ENCODE results near the gene TBCD.

Gene TBCD

GRCh38 chr17:82734987-82735866 lies 16.6 kb upstream of the TBCD start, which contains the start of gene FN3K:
Gene FN3K, plus strand, starts transcription at chr17:82735615. Its CDS starts 22 bp downstream, at chr17:82735637.
- TF ChIP-seq CTCF (IDR thresholded peaks at IDR 0.05; ENCODE audit: low read length) (no peak), EZH2 (optimal IDR thresholded peaks at IDR 0.05; ENCODE audit: low read depth, low read length) (no peak), EZH2phosphoT487 (IDR thresholded peaks at IDR 0.05; ENCODE audit: low read length) (no peak)
- Histone ChIP-seq H3K79me2 (ENCODE audit: low read length) (no peaks in the 10 kb centered on the region), H3K27ac (ENCODE audit: low read length) (no peak within 1 kb of the TSS), H3K4me1 (ENCODE audit: low read length) (no peaks in the 10 kb centered on the region), H3F3A (ENCODE audit: insufficient read depth, low read length) (no peaks in the 10 kb centered on the region), H3K9ac (ENCODE audit: low read length) (no peak within 1 kb of the TSS), H2AFZ (ENCODE audit: low read length) (no peak within 1 kb of the TSS), H4K20me1 (ENCODE audit: insufficient read depth, low read length) (no peaks in the 10 kb centered on the region), H3K9me2 (replicated peaks; ENCODE audit: insufficient read depth, low read length) (no peaks in the 10 kb centered on the region), H3K4me3 (ENCODE audit: low read length) (peak within 1 kb of the TSS; percentile 27; the same call in 1 of the 2 replicates), H3K4me2 (ENCODE audit: low read depth, low read length) (peak within 1 kb of the TSS; percentile 39; the same call in 1 of the 2 replicates), H3K36me3 (replicated peaks; ENCODE audit: insufficient read depth, low read length) (no peaks in the 10 kb centered on the region), H3K27me3 (replicated peaks; ENCODE audit: insufficient read depth, low read length) (no peaks in the 10 kb centered on the region), H3K9me3 (replicated peaks; ENCODE audit: insufficient read depth, low read length) (no peaks in the 10 kb centered on the region)
- DNase-seq: no peak

GRCh38 chr17:82736511-82737185 lies 15.2 kb upstream of the TBCD start:
- Histone ChIP-seq H3K27ac (ENCODE audit: low read length) (no peak overlapping the region), H3K9me2 (replicated peaks; ENCODE audit: insufficient read depth, low read length) (no peaks in the 10 kb centered on the region), H2AFZ (ENCODE audit: low read length) (no peak overlapping the region), H3K4me1 (ENCODE audit: low read length) (no peaks in the 10 kb centered on the region), H3K27me3 (replicated peaks; ENCODE audit: insufficient read depth, low read length) (no peaks in the 10 kb centered on the region), H3K79me2 (ENCODE audit: low read length) (no peaks in the 10 kb centered on the region), H3K4me3 (ENCODE audit: low read length) (no peak overlapping the region), H3K4me2 (ENCODE audit: low read depth, low read length) (no peak overlapping the region), H3K36me3 (replicated peaks; ENCODE audit: insufficient read depth, low read length) (no peaks in the 10 kb centered on the region), H3K9ac (ENCODE audit: low read length) (no peak overlapping the region), H4K20me1 (ENCODE audit: insufficient read depth, low read length) (no peaks in the 10 kb centered on the region), H3K9me3 (replicated peaks; ENCODE audit: insufficient read depth, low read length) (no peaks in the 10 kb centered on the region), H3F3A (ENCODE audit: insufficient read depth, low read length) (no peaks in the 10 kb centered on the region)
- DNase-seq: no peak
- TF ChIP-seq CTCF (IDR thresholded peaks at IDR 0.05; ENCODE audit: low read length) (no peak), EZH2phosphoT487 (IDR thresholded peaks at IDR 0.05; ENCODE audit: low read length) (no peak), EZH2 (optimal IDR thresholded peaks at IDR 0.05; ENCODE audit: low read depth, low read length) (no peak)

DNA sequence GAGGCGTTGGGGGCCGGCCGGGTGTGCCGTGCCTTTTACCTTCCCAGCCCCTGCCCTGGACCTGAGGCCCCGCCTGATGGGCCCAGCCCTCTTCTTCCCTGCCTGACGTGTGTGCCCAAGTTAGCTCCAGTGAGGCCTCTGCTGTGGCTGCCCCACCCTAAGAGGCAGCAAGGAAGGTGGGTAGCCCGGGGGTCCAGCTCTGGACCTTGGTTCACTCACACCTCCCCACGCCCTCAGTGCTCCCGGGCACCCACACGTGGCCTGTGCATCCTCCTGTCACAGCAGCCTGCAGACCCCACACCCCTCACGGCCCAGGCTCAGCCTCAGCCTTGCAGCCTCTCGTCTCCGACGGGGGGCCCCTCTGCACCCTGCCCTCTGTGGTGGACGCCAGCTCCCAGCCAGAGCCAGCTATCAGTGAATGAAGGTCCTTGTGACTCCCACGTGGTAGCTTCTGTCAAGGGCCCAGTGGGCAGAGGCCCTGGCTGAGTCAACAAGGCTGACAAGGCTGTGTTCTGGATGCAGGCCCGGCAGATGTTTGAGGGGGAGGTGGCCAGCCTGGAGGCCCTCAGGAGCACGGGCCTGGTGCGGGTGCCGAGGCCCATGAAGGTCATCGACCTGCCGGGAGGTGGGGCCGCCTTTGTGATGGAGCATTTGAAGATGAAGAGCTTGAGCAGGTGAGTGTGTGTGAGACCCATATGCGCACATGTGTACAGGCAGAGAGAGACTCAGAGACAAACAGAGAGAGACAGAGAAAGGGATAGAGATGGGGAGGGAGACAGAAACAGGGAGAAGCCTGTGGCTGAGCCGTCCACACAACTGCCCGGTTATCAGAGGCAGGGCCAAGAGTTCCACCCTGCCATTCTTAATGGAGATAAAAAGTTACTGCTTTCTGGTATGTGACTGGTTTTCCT lies 13.6 kb upstream of the TBCD start:
- H3K4me2 ChIP-seq (ENCODE audit: low read depth, low read length): no peak overlapping the region

More for the DNA sequence above, 13.6 kb upstream of the TBCD start:
- Histone ChIP-seq H3K36me3 (replicated peaks; ENCODE audit: insufficient read depth, low read length) (no peaks in the 10 kb centered on the region), H3K27me3 (replicated peaks; ENCODE audit: insufficient read depth, low read length) (no peaks in the 10 kb centered on the region), H2AFZ (ENCODE audit: low read length) (no peak overlapping the region), H3K9ac (ENCODE audit: low read length) (no peak overlapping the region), H3K9me3 (replicated peaks; ENCODE audit: insufficient read depth, low read length) (no peaks in the 10 kb centered on the region), H3K9me2 (replicated peaks; ENCODE audit: insufficient read depth, low read length) (no peaks in the 10 kb centered on the region), H3K4me3 (ENCODE audit: low read length) (no peak overlapping the region), H3F3A (ENCODE audit: insufficient read depth, low read length) (no peaks in the 10 kb centered on the region), H3K4me1 (ENCODE audit: low read length) (no peaks in the 10 kb centered on the region), H4K20me1 (ENCODE audit: insufficient read depth, low read length) (no peaks in the 10 kb centered on the region), H3K79me2 (ENCODE audit: low read length) (no peaks in the 10 kb centered on the region), H3K27ac (ENCODE audit: low read length) (no peak overlapping the region)
- no peak for DNase-seq
- TF ChIP-seq EZH2phosphoT487 (IDR thresholded peaks at IDR 0.05; ENCODE audit: low read length) (no peak), EZH2 (optimal IDR thresholded peaks at IDR 0.05; ENCODE audit: low read depth, low read length) (no peak), CTCF (IDR thresholded peaks at IDR 0.05; ENCODE audit: low read length) (no peak)
